NT2/D1 (cell line): ENCODE results near the gene PKP4.

ENCODE experiments used
- DNase-seq: peaks from one replicate; pipeline ENCODE4 v3.0.0-alpha.2; 2011; ENCODE audit warnings: low read depth, low spot score
- H3K27me3 ChIP-seq: 2 replicates; pipeline ENCODE4 v1.6.0; 2011; ENCODE audit warnings: mild to moderate bottlenecking; ENCODE audit not compliant: insufficient read length, insufficient read depth
- H3K36me3 ChIP-seq: 2 replicates; pipeline ENCODE4 v1.6.1; 2011; ENCODE audit warnings: mild to moderate bottlenecking, low read length, mixed read lengths; ENCODE audit not compliant: insufficient read depth, insufficient read length
- H3K4me1 ChIP-seq: 2 replicates; pipeline ENCODE4 v1.5.1; 2011; ENCODE audit not compliant: insufficient read depth, insufficient read length
- H3K4me3 ChIP-seq: 2 replicates; pipeline ENCODE4 v1.5.1; 2011; ENCODE audit warnings: low read depth; ENCODE audit not compliant: insufficient read length
- H3K9ac ChIP-seq: 2 replicates; pipeline ENCODE4 v1.6.0; 2011; ENCODE audit warnings: low read depth; ENCODE audit not compliant: insufficient read length
- H3K9me3 ChIP-seq: 2 replicates; pipeline ENCODE4 v1.5.1; 2011; ENCODE audit warnings: mild to moderate bottlenecking, low read length; ENCODE audit not compliant: insufficient read depth
- SUZ12 ChIP-seq: IDR thresholded peaks from 2 replicates; pipeline ENCODE4 v1.6.1; 2011; ENCODE audit not compliant: insufficient read length, insufficient read depth; ENCODE audit errors: extremely low read depth
- YY1 ChIP-seq: IDR thresholded peaks from 2 replicates; pipeline ENCODE4 v1.6.1; 2011; ENCODE audit not compliant: insufficient read length, insufficient read depth
- ZNF274 ChIP-seq: IDR thresholded peaks from 2 replicates; pipeline ENCODE4 v1.6.1; 2011; ENCODE audit warnings: mild to moderate bottlenecking, low read depth, low read length

The PKP4 gene

GRCh38 chr2:158663796-158664195, 207.0 kb downstream of the PKP4 start:
- Histone ChIP-seq H3K9ac (no peak overlapping the region), H3K36me3 (peaks cover 82% of the 10 kb centered on the region)

GRCh38 chr2:158664987-158665386, 208.2 kb downstream of the PKP4 start:
- Histone ChIP-seq H3K27me3 (no peaks in the 10 kb centered on the region), H3K4me3 (no peak overlapping the region), H3K36me3 (peaks cover 82% of the 10 kb centered on the region), H3K4me1 (no peaks in the 10 kb centered on the region), H3K9ac (no peak overlapping the region), H3K9me3 (no peaks in the 10 kb centered on the region)
- no peak for DNase-seq
- no peak for TF ChIP-seq SUZ12

More at GRCh38 chr2:158663796-158664195, 207.0 kb downstream of the PKP4 start:
- no peak for TF ChIP-seq ZNF274
- TF ChIP-seq YY1: no peak
- no peak for TF ChIP-seq SUZ12
- DNase-seq: no peak
- no peak overlapping the region for H3K4me3 ChIP-seq
- H3K4me1 ChIP-seq: peaks cover 3% of the 10 kb centered on the region
- H3K9me3 ChIP-seq: no peaks in the 10 kb centered on the region
- no peaks in the 10 kb centered on the region for H3K27me3 ChIP-seq

DNA sequence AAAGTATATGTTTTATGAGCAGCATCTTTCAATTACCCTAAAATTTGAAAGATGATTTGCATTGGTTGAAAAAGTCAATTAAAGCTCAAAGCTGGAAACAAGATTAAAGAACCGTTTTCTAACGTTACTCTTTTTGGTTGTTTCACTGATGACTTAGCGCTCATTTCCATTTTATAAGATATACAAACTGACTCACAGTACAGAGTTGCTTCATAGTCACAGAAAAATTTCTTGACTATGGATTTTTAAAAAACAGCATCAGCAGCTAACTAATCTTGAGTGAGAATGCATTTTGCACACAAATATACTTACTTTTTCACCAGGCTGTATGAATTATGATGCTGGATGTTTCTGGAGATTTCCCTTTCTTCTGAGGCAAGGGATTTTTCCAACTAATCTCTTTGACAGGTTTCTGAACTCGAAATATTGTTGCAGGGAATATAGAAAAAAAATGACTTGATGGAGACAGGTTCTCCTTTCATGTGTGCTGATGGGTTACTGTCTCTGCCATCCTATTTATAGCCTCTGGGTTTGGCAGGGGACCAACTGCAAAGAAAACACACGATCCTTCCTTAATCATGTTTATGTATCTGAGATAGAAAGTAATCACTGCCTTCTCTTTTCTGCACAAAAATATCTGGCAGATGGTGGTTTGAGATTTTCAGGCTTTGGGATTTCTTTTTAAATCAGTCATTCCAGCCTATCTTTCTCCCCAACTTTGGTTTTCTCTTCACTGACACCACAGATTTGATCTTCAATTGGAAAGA, 209.0 kb downstream of the PKP4 start:
- Histone ChIP-seq H3K4me3 (no peak overlapping the region), H3K4me1 (no peaks in the 10 kb centered on the region), H3K36me3 (peaks cover 83% of the 10 kb centered on the region), H3K27me3 (no peaks in the 10 kb centered on the region), H3K9ac (no peak overlapping the region), H3K9me3 (no peaks in the 10 kb centered on the region)
- TF ChIP-seq SUZ12: no peak
- no peak for TF ChIP-seq YY1
- no peak for TF ChIP-seq ZNF274
- no peak for DNase-seq

GRCh38 chr2:158666969-158667368, 210.2 kb downstream of the PKP4 start:
- Histone ChIP-seq H3K4me3 (no peak overlapping the region), H3K27me3 (no peaks in the 10 kb centered on the region), H3K4me1 (no peaks in the 10 kb centered on the region), H3K9me3 (no peaks in the 10 kb centered on the region), H3K9ac (no peak overlapping the region), H3K36me3 (peaks cover 80% of the 10 kb centered on the region)
- TF ChIP-seq ZNF274: no peak
- TF ChIP-seq SUZ12: no peak
- no peak for TF ChIP-seq YY1
- DNase-seq: no peak

DNA sequence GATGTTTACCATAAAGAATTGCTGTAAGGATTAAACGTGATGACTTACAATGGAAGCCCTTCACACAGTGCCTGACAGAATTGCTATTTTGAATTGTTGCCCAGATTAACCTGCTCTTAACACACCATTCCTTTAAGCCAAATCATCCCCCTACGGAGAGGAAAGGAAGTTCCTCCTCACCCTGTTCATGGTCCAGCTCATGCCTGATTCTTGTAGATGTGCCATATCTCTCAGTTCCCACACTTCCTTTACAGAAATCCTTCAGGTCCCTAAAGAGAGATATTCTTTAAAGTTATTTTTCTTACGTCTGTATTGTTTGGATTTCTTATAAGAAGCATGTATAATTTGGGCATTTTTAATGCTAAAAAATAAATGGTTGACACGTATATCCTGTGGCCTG, 210.8 kb downstream of the PKP4 start:
- H3K27me3 ChIP-seq: no peaks in the 10 kb centered on the region
- no peak overlapping the region for H3K9ac ChIP-seq
- H3K4me1 ChIP-seq: no peaks in the 10 kb centered on the region
- H3K36me3 ChIP-seq: peaks cover 75% of the 10 kb centered on the region
- DNase-seq: no peak
- no peak for TF ChIP-seq ZNF274
- no peak for TF ChIP-seq YY1
- TF ChIP-seq SUZ12: no peak
- no peaks in the 10 kb centered on the region for H3K9me3 ChIP-seq
- no peak overlapping the region for H3K4me3 ChIP-seq

GRCh38 chr2:158668001-158668765, 211.4 kb downstream of the PKP4 start:
- Histone ChIP-seq H3K4me3 (no peak overlapping the region), H3K27me3 (no peaks in the 10 kb centered on the region), H3K9me3 (no peaks in the 10 kb centered on the region), H3K4me1 (no peaks in the 10 kb centered on the region), H3K36me3 (peaks cover 75% of the 10 kb centered on the region), H3K9ac (no peak overlapping the region)
- no peak for DNase-seq
- TF ChIP-seq YY1: no peak
- TF ChIP-seq ZNF274: no peak
- no peak for TF ChIP-seq SUZ12

DNA sequence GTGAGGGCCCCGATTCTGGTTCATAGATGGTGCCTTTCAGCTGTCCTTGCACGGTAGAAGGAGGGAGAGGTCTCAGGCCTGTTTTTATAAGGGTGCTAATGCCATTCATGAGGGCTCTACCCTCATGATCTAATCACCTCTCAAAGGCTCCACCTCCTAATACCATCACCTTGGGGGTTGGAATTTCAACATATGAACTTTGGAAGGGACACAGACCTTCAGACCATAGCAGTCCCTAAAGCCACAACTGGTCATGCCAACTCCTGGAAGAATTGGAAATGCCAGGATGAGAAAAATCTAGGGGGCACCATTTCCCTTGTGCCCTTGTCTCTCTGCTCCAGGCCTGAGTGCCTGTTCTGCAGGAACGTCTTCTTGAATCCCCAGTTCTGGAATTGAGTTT, 213.5 kb downstream of the PKP4 start:
- H3K9ac ChIP-seq: no peak overlapping the region
- H3K36me3 ChIP-seq: peaks cover 75% of the 10 kb centered on the region
- no peaks in the 10 kb centered on the region for H3K4me1 ChIP-seq
- no peaks in the 10 kb centered on the region for H3K27me3 ChIP-seq
- no peak overlapping the region for H3K4me3 ChIP-seq
- no peaks in the 10 kb centered on the region for H3K9me3 ChIP-seq
- DNase-seq: no peak
- no peak for TF ChIP-seq YY1
- no peak for TF ChIP-seq SUZ12
- no peak for TF ChIP-seq ZNF274
